GM21825 (cell line): ENCODE measurements around the gene SCFD2.
"Not testable (repeated sequence)": the region's sequence is repeated elsewhere in the genome, so short reads cannot be mapped to it uniquely, and the experiment has no call there.

Experiments
- ATAC-seq: cut with Tn5 transposase; IDR thresholded peaks from one replicate; pipeline ENCODE4 v1.9.1; 2021; ENCODE audit warnings: mild to moderate bottlenecking, moderate library complexity; ENCODE audit not compliant: unreplicated experiment

Gene SCFD2

GRCh38 chr4:52995360-52996030 lies 370.4 kb downstream of the SCFD2 start:
- no peak for ATAC-seq

- ATAC-seq = no peak
Observed at GRCh38 chr4:52994567-52994966, 371.3 kb downstream of the SCFD2 start.

- ATAC-seq = no peak
Observed at GRCh38 chr4:52993771-52994170, 372.1 kb downstream of the SCFD2 start.

- ATAC-seq = not testable (repeated sequence)
Observed at GRCh38 chr4:52992551-52992950, 373.3 kb downstream of the SCFD2 start.

GRCh38 chr4:52991472-52991871 lies 374.4 kb downstream of the SCFD2 start:
- no peak for ATAC-seq

- no peak for ATAC-seq
Observed at GRCh38 chr4:52990706-52991105, 375.2 kb downstream of the SCFD2 start.

- no peak for ATAC-seq
Observed at GRCh38 chr4:52989865-52990264, 376.0 kb downstream of the SCFD2 start.

- no peak for ATAC-seq
Observed at GRCh38 chr4:52987392-52988056, 378.3 kb downstream of the SCFD2 start.

GRCh38 chr4:52984462-52984881 lies 381.4 kb downstream of the SCFD2 start:
- no peak for ATAC-seq

GRCh38 chr4:52983563-52984303 lies 382.1 kb downstream of the SCFD2 start:
- peak; percentile 71 for ATAC-seq

GRCh38 chr4:52982946-52983340 lies 382.9 kb downstream of the SCFD2 start:
- no peak for ATAC-seq

GRCh38 chr4:52982255-52982945 lies 383.5 kb downstream of the SCFD2 start:
- ATAC-seq = no peak

- ATAC-seq = no peak
Observed at GRCh38 chr4:52979821-52980590, 385.9 kb downstream of the SCFD2 start.

GRCh38 chr4:52979020-52979419 lies 386.8 kb downstream of the SCFD2 start:
- no peak for ATAC-seq

GRCh38 chr4:52977252-52977651 lies 388.6 kb downstream of the SCFD2 start:
- no peak for ATAC-seq

- no peak for ATAC-seq
Observed at GRCh38 chr4:52976523-52977230, 389.2 kb downstream of the SCFD2 start.

- no peak for ATAC-seq
Observed at GRCh38 chr4:52968691-52969090, 397.2 kb downstream of the SCFD2 start.

- no peak for ATAC-seq
Observed at GRCh38 chr4:52968241-52968640, 397.6 kb downstream of the SCFD2 start.

GRCh38 chr4:52966781-52967180 lies 399.1 kb downstream of the SCFD2 start:
- ATAC-seq = no peak

- ATAC-seq = no peak
Observed at GRCh38 chr4:52966172-52966571, 399.7 kb downstream of the SCFD2 start.
